Keratinocyte (primary cell): ENCODE measurements around the gene ARMS2.
A peak's percentile ranks its signal among the peaks of the same experiment; 100 is the strongest.

Experiments
- EZH2 ChIP-seq: IDR thresholded peaks from one replicate; pipeline ENCODE4 v1.6.1; 2012; ENCODE audit warnings: inconsistent platforms, mild to moderate bottlenecking, low read length, moderate library complexity
- TF ChIP-seq, protein P1 (sequence below), 3 experiments: IDR thresholded peaks in 1 of 3; conservative IDR thresholded peaks in 1 of 3; optimal IDR thresholded peaks in 1 of 3; 2 replicates in 2 of 3; 3 replicates in 1 of 3; pipeline versions ENCODE3 to v1.5.1; 2011; ENCODE audit warnings: low read length in 3 of 3, mild to moderate bottlenecking in 3 of 3, moderate library complexity in 2 of 3, control low read depth in 1 of 3, inconsistent platforms in 1 of 3; ENCODE audit not compliant: insufficient read depth in 2 of 3; ENCODE audit errors: extremely low read depth in 1 of 3

- TF ChIP-seq, protein P1, sequence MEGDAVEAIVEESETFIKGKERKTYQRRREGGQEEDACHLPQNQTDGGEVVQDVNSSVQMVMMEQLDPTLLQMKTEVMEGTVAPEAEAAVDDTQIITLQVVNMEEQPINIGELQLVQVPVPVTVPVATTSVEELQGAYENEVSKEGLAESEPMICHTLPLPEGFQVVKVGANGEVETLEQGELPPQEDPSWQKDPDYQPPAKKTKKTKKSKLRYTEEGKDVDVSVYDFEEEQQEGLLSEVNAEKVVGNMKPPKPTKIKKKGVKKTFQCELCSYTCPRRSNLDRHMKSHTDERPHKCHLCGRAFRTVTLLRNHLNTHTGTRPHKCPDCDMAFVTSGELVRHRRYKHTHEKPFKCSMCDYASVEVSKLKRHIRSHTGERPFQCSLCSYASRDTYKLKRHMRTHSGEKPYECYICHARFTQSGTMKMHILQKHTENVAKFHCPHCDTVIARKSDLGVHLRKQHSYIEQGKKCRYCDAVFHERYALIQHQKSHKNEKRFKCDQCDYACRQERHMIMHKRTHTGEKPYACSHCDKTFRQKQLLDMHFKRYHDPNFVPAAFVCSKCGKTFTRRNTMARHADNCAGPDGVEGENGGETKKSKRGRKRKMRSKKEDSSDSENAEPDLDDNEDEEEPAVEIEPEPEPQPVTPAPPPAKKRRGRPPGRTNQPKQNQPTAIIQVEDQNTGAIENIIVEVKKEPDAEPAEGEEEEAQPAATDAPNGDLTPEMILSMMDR (optimal IDR thresholded peaks at IDR 0.05 in 1 of 3, IDR thresholded peaks at IDR 0.05 in 1 of 3, conservative IDR thresholded peaks at IDR 0.05 in 1 of 3; ENCODE audit: extremely low read depth in 1 of 3, insufficient read depth in 2 of 3, low read length in 3 of 3) = peak in 1 of 3 experiments; percentile 26
- no peak for TF ChIP-seq EZH2
These were observed 19.1 kb upstream of the ARMS2 start for GRCh38 chr10:122435212-122435827.
